ENCODE measurements around the gene CRACDL. TPM values are rescaled to one million over a fixed set of nuclear protein-coding genes. Genes with fewer than 3 reads are reported as not detected.

Gene CRACDL
- total and polyA plus RNA-seq, 2 donors (not counting 3 experiments of a cell fraction or from before 2014, with no cell fraction given): 0.92 to 6.3 TPM

GRCh38 chr2:98899041-98899702, 36.9 kb downstream of the CRACDL start:
- TF ChIP-seq MYC (IDR thresholded peaks at IDR 0.05; ENCODE audit: low read depth, low read length) (no peak), EZH2 (IDR thresholded peaks at IDR 0.05; ENCODE audit: borderline replicate concordance, low read depth, low read length, severe bottlenecking) (no peak), POLR2AphosphoS5 (IDR thresholded peaks at IDR 0.05; ENCODE audit: insufficient read depth, low read depth, low read length) (no peak), POLR2A (IDR thresholded peaks at IDR 0.05; ENCODE audit: low read depth, low read length) (no peak), JUN (IDR thresholded peaks at IDR 0.05; ENCODE audit: borderline replicate concordance, insufficient read depth, insufficient read length, low read depth) (no peak), FOS (IDR thresholded peaks at IDR 0.05; ENCODE audit: borderline replicate concordance, insufficient read depth, low read length) (no peak), GATA2 (IDR thresholded peaks at IDR 0.05; ENCODE audit: insufficient read depth, insufficient read length, low read depth, low read length) (no peak)
- TF ChIP-seq, protein P1, sequence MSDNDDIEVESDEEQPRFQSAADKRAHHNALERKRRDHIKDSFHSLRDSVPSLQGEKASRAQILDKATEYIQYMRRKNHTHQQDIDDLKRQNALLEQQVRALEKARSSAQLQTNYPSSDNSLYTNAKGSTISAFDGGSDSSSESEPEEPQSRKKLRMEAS (IDR thresholded peaks at IDR 0.05; ENCODE audit: insufficient read depth, insufficient read length): no peak
- TF ChIP-seq, protein P2, sequence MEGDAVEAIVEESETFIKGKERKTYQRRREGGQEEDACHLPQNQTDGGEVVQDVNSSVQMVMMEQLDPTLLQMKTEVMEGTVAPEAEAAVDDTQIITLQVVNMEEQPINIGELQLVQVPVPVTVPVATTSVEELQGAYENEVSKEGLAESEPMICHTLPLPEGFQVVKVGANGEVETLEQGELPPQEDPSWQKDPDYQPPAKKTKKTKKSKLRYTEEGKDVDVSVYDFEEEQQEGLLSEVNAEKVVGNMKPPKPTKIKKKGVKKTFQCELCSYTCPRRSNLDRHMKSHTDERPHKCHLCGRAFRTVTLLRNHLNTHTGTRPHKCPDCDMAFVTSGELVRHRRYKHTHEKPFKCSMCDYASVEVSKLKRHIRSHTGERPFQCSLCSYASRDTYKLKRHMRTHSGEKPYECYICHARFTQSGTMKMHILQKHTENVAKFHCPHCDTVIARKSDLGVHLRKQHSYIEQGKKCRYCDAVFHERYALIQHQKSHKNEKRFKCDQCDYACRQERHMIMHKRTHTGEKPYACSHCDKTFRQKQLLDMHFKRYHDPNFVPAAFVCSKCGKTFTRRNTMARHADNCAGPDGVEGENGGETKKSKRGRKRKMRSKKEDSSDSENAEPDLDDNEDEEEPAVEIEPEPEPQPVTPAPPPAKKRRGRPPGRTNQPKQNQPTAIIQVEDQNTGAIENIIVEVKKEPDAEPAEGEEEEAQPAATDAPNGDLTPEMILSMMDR (IDR thresholded peaks at IDR 0.05; ENCODE audit: extremely low read depth in 1 of 2, insufficient read depth in 1 of 2, low read depth in 1 of 2, low read length in 2 of 2): no peak
- Histone ChIP-seq H3K9ac (replicated peaks; ENCODE audit: extremely low read depth, insufficient read depth, low read length) (no peak overlapping the region), H2AFZ (ENCODE audit: low read depth, low read length) (no peak overlapping the region), H4K20me1 (replicated peaks; ENCODE audit: control insufficient read depth, extremely low read depth, insufficient read depth, low read length) (no peaks in the 10 kb centered on the region), H3K4me1 (ENCODE audit: control insufficient read depth, extremely low read depth, insufficient read depth, low read length) (no peaks in the 10 kb centered on the region), H3K4me2 (ENCODE audit: insufficient read depth, low read length) (no peak overlapping the region), H3K27me3 (ENCODE audit: control insufficient read depth in 2 of 2, insufficient read depth in 2 of 2, low read length in 2 of 2) (peaks cover 0 to 6% of the 10 kb centered on the region in 2 experiments), H3K79me2 (ENCODE audit: control insufficient read depth, insufficient read depth, low read length) (no peaks in the 10 kb centered on the region), H3K9me3 (replicated peaks; ENCODE audit: control insufficient read depth, insufficient read depth, low read length) (no peaks in the 10 kb centered on the region), H3K9me1 (replicated peaks; ENCODE audit: control insufficient read depth, extremely low read depth, insufficient read depth, low read length) (no peaks in the 10 kb centered on the region), H3K4me3 (replicated peaks in 1 of 3; ENCODE audit: insufficient read depth in 1 of 3, low read depth in 1 of 3, low read length in 3 of 3) (no peak overlapping the region), H3K36me3 (ENCODE audit: control insufficient read depth in 2 of 2, extremely low read depth in 1 of 2, insufficient read depth in 2 of 2, low read length in 2 of 2) (no peaks in the 10 kb centered on the region), H3K27ac (ENCODE audit: insufficient read depth, low read depth, low read length) (no peak overlapping the region)
- no peak for DNase-seq (ENCODE audit: low read depth, low spot score)
- no TSS peak for BruUV-seq (replicated peaks)
- POLR2A ChIA-PET: no interaction called here
- no peak for FAIRE-seq
- dilution Hi-C loops (cut with MboI; ENCODE audit: extremely low pct_ligation_motif_present, low sequenced_read_pairs): no loop called here
- intact Hi-C loops (cut with micrococcal nuclease): no loop called here
- CTCF ChIA-PET: interaction anchor here (1.0 kb wide), 1 partner anchor 10 kb away, joined by 4 read pairs; no protein-coding TSS in a partner anchor
